HepG2 (cell line): ENCODE data around the gene LGALS4. TPM values are rescaled to one million over a fixed set of nuclear protein-coding genes. Genes with fewer than 3 reads are reported as not detected.

Experiments used
- BCL6 ChIP-seq: IDR thresholded peaks from 2 replicates; pipeline ENCODE4 v1.6.1; 2016; ENCODE audit warnings: missing genetic modification reagents, missing compliant biosample characterization
- CAMTA2 ChIP-seq: sonication (generic); formaldehyde crosslinking; IDR thresholded peaks from 2 replicates; pipeline ENCODE4 v1.4.0; 2020; ENCODE audit warnings: mild to moderate bottlenecking, missing genetic modification reagents, borderline replicate concordance
- SALL1 ChIP-seq: sonication (generic); formaldehyde crosslinking; IDR thresholded peaks from 2 replicates; pipeline ENCODE4 v1.8.0; 2022; ENCODE audit warnings: mild to moderate bottlenecking, missing genetic modification reagents
- SP2 ChIP-seq: sonication (generic); formaldehyde crosslinking; IDR thresholded peaks from 2 replicates; pipeline ENCODE4 v1.5.1; 2020; ENCODE audit warnings: mild to moderate bottlenecking, missing genetic modification reagents
- ZMYM2 ChIP-seq: sonication (generic); formaldehyde crosslinking; IDR thresholded peaks from 2 replicates; pipeline ENCODE4 v1.8.0; 2022; ENCODE audit warnings: mild to moderate bottlenecking, missing genetic modification reagents
- ZNF276 ChIP-seq: sonication (generic); formaldehyde crosslinking; IDR thresholded peaks from 2 replicates; pipeline ENCODE4 v1.4.0; 2020; ENCODE audit warnings: mild to moderate bottlenecking, low read depth, missing genetic modification reagents
- ZNF280D ChIP-seq: sonication (generic); formaldehyde crosslinking; IDR thresholded peaks from 2 replicates; pipeline ENCODE4 v1.5.1; 2020; ENCODE audit warnings: mild to moderate bottlenecking, missing genetic modification reagents
- ZNF30 ChIP-seq: sonication (generic); formaldehyde crosslinking; IDR thresholded peaks from 2 replicates; pipeline ENCODE4 v1.5.0; 2020; ENCODE audit warnings: mild to moderate bottlenecking, missing genetic modification reagents
- ZNF382 ChIP-seq: sonication (generic); formaldehyde crosslinking; IDR thresholded peaks from 2 replicates; pipeline ENCODE4 v1.5.0; 2020; ENCODE audit warnings: missing genetic modification reagents, mild to moderate bottlenecking, borderline replicate concordance
- ZNF512 ChIP-seq: sonication (generic); formaldehyde crosslinking; IDR thresholded peaks from 2 replicates; pipeline ENCODE4 v1.4.0; 2020; ENCODE audit warnings: mild to moderate bottlenecking, missing genetic modification reagents
- ZNF546 ChIP-seq: sonication (generic); formaldehyde crosslinking; conservative IDR thresholded peaks from 2 replicates; pipeline ENCODE4 v1.8.1; 2023; ENCODE audit warnings: mild to moderate bottlenecking, missing genetic modification reagents
- ZNF652 ChIP-seq: IDR thresholded peaks from 2 replicates; pipeline ENCODE4 v1.6.1; 2016; ENCODE audit warnings: low read depth, borderline replicate concordance
- polyA plus RNA-seq, 8 experiments: library from polyadenylated mRNA; depleted of rRNA in 3 of 8; stranded (reverse) in 7 of 8; unstranded in 1 of 8; fragments of >200 nt; fragmentation: Illumina TruSeq in 4 of 8; extraction: Trizol in 4 of 8; gene quantifications; 2 replicates each; pipeline versions ENCODE4 v1.2.1 to v1.2.3, GENCODE V29; 2011 to 2016; ENCODE audit warnings: low read depth in 4 of 8, missing spikeins in 1 of 8, mixed read lengths in 1 of 8; ENCODE audit not compliant: insufficient read depth in 1 of 8
- total RNA-seq, 5 experiments: library from RNA; depleted of rRNA; stranded (reverse); fragments of >200 nt; fragmentation: Illumina TruSeq; extraction: Trizol; gene quantifications; 2 replicates each; pipeline ENCODE4 v1.2.3, GENCODE V29; 2016; ENCODE audit warnings: low read depth in 1 of 5
- TF ChIP-seq, protein P1 (sequence below): sonication (generic); formaldehyde crosslinking; IDR thresholded peaks from 2 replicates; pipeline ENCODE4 v1.4.0; 2020; ENCODE audit warnings: missing genetic modification reagents, borderline replicate concordance
- TF ChIP-seq, protein P2 (sequence below): sonication (generic); formaldehyde crosslinking; IDR thresholded peaks from 2 replicates; pipeline ENCODE4 v1.5.0; 2020; ENCODE audit warnings: missing genetic modification reagents
- TF ChIP-seq, protein P3 (sequence below): sonication (generic); formaldehyde crosslinking; IDR thresholded peaks from 2 replicates; pipeline ENCODE4 v1.5.0; 2020; ENCODE audit warnings: mild to moderate bottlenecking, missing genetic modification reagents

The LGALS4 gene
- total and polyA plus RNA-seq, 2 of the 13 experiments (the other 11 are each of a cell fraction or from before 2014, with no cell fraction given): 0.24 to 0.71 TPM

DNA sequence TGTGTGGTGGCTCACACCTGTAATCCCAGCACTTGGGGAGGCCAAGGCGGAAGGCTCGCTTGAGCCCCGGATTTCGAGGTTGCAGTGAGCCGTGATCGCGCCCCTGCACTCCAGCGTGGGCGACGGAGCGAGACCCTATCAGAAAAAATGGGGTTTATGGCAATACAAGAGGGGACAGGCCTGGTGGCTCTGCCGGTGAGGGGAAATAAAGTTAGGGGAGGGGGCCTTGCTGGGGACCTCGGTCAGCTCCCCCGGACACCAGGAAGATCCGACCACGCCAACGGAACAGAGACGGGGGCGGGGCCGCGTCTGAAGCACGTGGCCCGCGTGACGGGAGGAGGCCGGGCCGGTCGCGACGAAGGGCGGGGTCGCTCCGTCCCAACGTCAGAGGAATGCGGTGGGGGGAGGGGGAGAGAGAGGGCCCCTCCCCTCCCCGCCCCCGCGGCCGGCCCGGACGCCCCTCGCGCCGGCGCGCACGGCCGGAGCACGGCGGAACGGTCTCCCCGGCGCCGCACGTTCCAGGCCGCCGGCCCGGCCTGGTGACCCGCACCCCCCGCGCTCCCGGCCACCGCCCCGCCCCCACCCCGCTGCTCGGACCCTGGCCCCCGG lies 39.0 kb upstream of the LGALS4 start (continued):
- TF ChIP-seq ZNF280D (CRISPR knock-in tag) (no peak), BCL6 (no peak), ZNF512 (CRISPR knock-in tag) (no peak), SP2 (peak; percentile 68), CAMTA2 (CRISPR knock-in tag) (no peak), ZNF382 (no peak), ZNF276 (CRISPR knock-in tag) (0 out of 2 replicates have a peak, but pooled peaks have one; percentile 41), SALL1 (CRISPR knock-in tag) (peak; percentile 71), ZNF652 (no peak), ZMYM2 (CRISPR knock-in tag) (peak; percentile 67; the same call in 1 of the 2 replicates), ZNF30 (no peak), ZNF546 (CRISPR knock-in tag) (peak; percentile 64; the same call in 1 of the 2 replicates)
- TF ChIP-seq, protein P1, sequence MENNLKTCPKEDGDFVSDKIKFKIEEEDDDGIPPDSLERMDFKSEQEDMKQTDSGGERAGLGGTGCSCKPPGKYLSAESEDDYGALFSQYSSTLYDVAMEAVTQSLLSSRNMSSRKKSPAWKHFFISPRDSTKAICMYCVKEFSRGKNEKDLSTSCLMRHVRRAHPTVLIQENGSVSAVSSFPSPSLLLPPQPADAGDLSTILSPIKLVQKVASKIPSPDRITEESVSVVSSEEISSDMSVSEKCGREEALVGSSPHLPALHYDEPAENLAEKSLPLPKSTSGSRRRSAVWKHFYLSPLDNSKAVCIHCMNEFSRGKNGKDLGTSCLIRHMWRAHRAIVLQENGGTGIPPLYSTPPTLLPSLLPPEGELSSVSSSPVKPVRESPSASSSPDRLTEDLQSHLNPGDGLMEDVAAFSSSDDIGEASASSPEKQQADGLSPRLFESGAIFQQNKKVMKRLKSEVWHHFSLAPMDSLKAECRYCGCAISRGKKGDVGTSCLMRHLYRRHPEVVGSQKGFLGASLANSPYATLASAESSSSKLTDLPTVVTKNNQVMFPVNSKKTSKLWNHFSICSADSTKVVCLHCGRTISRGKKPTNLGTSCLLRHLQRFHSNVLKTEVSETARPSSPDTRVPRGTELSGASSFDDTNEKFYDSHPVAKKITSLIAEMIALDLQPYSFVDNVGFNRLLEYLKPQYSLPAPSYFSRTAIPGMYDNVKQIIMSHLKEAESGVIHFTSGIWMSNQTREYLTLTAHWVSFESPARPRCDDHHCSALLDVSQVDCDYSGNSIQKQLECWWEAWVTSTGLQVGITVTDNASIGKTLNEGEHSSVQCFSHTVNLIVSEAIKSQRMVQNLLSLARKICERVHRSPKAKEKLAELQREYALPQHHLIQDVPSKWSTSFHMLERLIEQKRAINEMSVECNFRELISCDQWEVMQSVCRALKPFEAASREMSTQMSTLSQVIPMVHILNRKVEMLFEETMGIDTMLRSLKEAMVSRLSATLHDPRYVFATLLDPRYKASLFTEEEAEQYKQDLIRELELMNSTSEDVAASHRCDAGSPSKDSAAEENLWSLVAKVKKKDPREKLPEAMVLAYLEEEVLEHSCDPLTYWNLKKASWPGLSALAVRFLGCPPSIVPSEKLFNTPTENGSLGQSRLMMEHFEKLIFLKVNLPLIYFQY (CRISPR knock-in tag): no peak; the same call in 1 of the 2 replicates
- TF ChIP-seq, protein P2, sequence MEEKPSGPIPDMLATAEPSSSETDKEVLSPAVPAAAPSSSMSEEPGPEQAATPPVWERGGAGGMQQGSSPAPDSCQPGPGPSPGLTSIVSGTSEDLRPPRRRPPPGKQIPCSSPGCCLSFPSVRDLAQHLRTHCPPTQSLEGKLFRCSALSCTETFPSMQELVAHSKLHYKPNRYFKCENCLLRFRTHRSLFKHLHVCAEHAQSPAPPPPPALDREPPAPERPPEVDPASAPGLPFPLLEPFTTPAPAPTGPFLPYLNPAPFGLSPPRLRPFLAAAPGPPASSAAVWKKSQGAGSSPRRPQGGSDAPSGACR (CRISPR knock-in tag): no peak
- TF ChIP-seq, protein P3, sequence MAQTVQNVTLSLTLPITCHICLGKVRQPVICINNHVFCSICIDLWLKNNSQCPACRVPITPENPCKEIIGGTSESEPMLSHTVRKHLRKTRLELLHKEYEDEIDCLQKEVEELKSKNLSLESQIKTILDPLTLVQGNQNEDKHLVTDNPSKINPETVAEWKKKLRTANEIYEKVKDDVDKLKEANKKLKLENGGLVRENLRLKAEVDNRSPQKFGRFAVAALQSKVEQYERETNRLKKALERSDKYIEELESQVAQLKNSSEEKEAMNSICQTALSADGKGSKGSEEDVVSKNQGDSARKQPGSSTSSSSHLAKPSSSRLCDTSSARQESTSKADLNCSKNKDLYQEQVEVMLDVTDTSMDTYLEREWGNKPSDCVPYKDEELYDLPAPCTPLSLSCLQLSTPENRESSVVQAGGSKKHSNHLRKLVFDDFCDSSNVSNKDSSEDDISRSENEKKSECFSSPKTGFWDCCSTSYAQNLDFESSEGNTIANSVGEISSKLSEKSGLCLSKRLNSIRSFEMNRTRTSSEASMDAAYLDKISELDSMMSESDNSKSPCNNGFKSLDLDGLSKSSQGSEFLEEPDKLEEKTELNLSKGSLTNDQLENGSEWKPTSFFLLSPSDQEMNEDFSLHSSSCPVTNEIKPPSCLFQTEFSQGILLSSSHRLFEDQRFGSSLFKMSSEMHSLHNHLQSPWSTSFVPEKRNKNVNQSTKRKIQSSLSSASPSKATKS (CRISPR knock-in tag): no peak
